B cell (primary cell): ENCODE measurements around the gene RBMS3. TPM values are rescaled to one million over a fixed set of nuclear protein-coding genes. Genes with fewer than 3 reads are reported as not detected.

Source experiments
- ATAC-seq: fragments of 200-7000 bp; cut with Tn5 transposase; one replicate; pipeline ENCODE4 v1.10.0; 2021; ENCODE audit warnings: low read depth, mild to moderate bottlenecking, moderate number of reproducible peaks, moderate library complexity
- CTCF ChIA-PET: fragments of 350-600 bp; sonication (Branson Sonifier 250); formaldehyde crosslinking; loops from one replicate; lab custom pipeline; 2021; ENCODE audit warnings: antibody characterized with exemption, inconsistent platforms; lab: Charles Lee
- POLR2A ChIA-PET: fragments of 350-600 bp; sonication (Branson Sonifier 250); formaldehyde crosslinking; loops from one replicate; lab custom pipeline; 2021; ENCODE audit warnings: antibody characterized with exemption; lab: Charles Lee
- DNase-seq: peaks from one replicate; pipeline ENCODE4 v3.0.0; 2013
- H2AFZ ChIP-seq: 2 replicates; pipeline ENCODE4 v1.6.1; 2012; ENCODE audit warnings: mild to moderate bottlenecking, low read depth, low read length; ENCODE audit not compliant: insufficient read depth, poor library complexity, severe bottlenecking
- H3K27ac ChIP-seq, 2 donors: 1 replicate in 1 of 2; 2 replicates in 1 of 2; pipeline ENCODE4 v1.5.1; 2012 to 2013; ENCODE audit warnings: low read length in 2 of 2, mild to moderate bottlenecking in 2 of 2, moderate library complexity in 1 of 2
- H3K27me3 ChIP-seq, 4 experiments: fragments of 200-600 bp in 1 of 4; sonication (generic) in 1 of 4; replicated peaks in 1 of 4; 1 replicate in 2 of 4; 2 replicates in 2 of 4; pipeline versions ENCODE4 v1.6.1 to v1.7.0; 2013 to 2016; ENCODE audit warnings: low read length in 3 of 4, mild to moderate bottlenecking in 2 of 4, mixed read lengths in 1 of 4, moderate library complexity in 1 of 4; ENCODE audit not compliant: insufficient read depth in 4 of 4, control insufficient read depth in 3 of 4; ENCODE audit errors: control extremely low read depth in 1 of 4
- H3K36me3 ChIP-seq, 2 experiments: replicated peaks in 1 of 2; 1 replicate in 1 of 2; 2 replicates in 1 of 2; pipeline versions ENCODE4 v1.6.1 to v1.7.1; 2013; ENCODE audit warnings: low read length in 1 of 2; ENCODE audit not compliant: insufficient read depth in 2 of 2, control insufficient read depth in 1 of 2; ENCODE audit errors: control extremely low read depth in 1 of 2, extremely low read depth in 1 of 2
- H3K4me1 ChIP-seq, 2 donors: fragments of 200-600 bp in 1 of 2; sonication (generic) in 1 of 2; 1 replicate in 1 of 2; 2 replicates in 1 of 2; pipeline versions ENCODE4 v1.5.1 to v1.6.1; 2013 to 2017; ENCODE audit warnings: low read length in 2 of 2; ENCODE audit not compliant: control insufficient read depth in 2 of 2, insufficient read depth in 2 of 2
- H3K4me2 ChIP-seq: replicated peaks from 2 replicates; pipeline ENCODE3; 2012; ENCODE audit warnings: mild to moderate bottlenecking, low read depth, low read length; ENCODE audit not compliant: poor library complexity, severe bottlenecking
- H3K4me3 ChIP-seq, 5 experiments: fragments of 200-600 bp in 1 of 5; sonication (generic) in 1 of 5; 1 replicate in 3 of 5; 2 replicates in 2 of 5; pipeline versions ENCODE4 v1.5.1 to v1.7.0; 2011 to 2016; ENCODE audit warnings: low read length in 4 of 5, mild to moderate bottlenecking in 4 of 5, low read depth in 2 of 5, control low read depth in 1 of 5, moderate library complexity in 1 of 5; ENCODE audit not compliant: insufficient read depth in 1 of 5; ENCODE audit errors: control extremely low read depth in 1 of 5, extremely low read depth in 1 of 5
- H3K79me2 ChIP-seq: fragments of 200-600 bp; sonication (generic); one replicate; pipeline ENCODE4 v1.6.0; 2016; ENCODE audit warnings: low read length; ENCODE audit not compliant: control insufficient read depth, insufficient read depth
- H3K9ac ChIP-seq: fragments of 200-600 bp; sonication (generic); 2 replicates; pipeline ENCODE4 v1.6.1; 2017; ENCODE audit warnings: mild to moderate bottlenecking, low read length, moderate library complexity
- H3K9me3 ChIP-seq, 3 donors: one replicate each; pipeline versions ENCODE4 v1.6.1 to v1.7.1; 2013; ENCODE audit warnings: low read length in 2 of 3; ENCODE audit not compliant: control insufficient read depth in 2 of 3, insufficient read depth in 1 of 3; ENCODE audit errors: control extremely low read depth in 1 of 3
- H4K20me1 ChIP-seq: 2 replicates; pipeline ENCODE4 v1.6.0; 2012; ENCODE audit warnings: mild to moderate bottlenecking, low read length; ENCODE audit not compliant: insufficient read depth, control insufficient read depth, poor library complexity, severe bottlenecking
- H3K27ac Mint-ChIP-seq: one replicate; pipeline ENCODE4 v1.8.0; 2021; ENCODE audit warnings: mixed read lengths
- H3K27me3 Mint-ChIP-seq: one replicate; pipeline ENCODE4 v1.8.0; 2021; ENCODE audit warnings: mixed read lengths
- H3K4me1 Mint-ChIP-seq: one replicate; pipeline ENCODE4 v1.8.0; 2021; ENCODE audit warnings: mixed read lengths
- H3K4me3 Mint-ChIP-seq: one replicate; pipeline ENCODE4 v1.8.0; 2021; ENCODE audit warnings: mixed read lengths
- H3K9me3 Mint-ChIP-seq: one replicate; pipeline ENCODE4 v1.8.0; 2022; ENCODE audit warnings: mixed read lengths; ENCODE audit not compliant: insufficient read depth
- EZH2 ChIP-seq: IDR thresholded peaks from 2 replicates; pipeline ENCODE4 v1.6.1; 2012; ENCODE audit warnings: borderline replicate concordance, low read depth, mild to moderate bottlenecking, moderate library complexity, low read length; ENCODE audit not compliant: insufficient read depth, poor library complexity, severe bottlenecking
- WGBS: methylation state at CpG from one replicate; pipeline ENCODE4 v1.1.5; 2013; ENCODE audit warnings: missing lambda C conversion rate; ENCODE audit not compliant: insufficient coverage; 5-methylcytosine and 5-hydroxymethylcytosine counted together
- intact Hi-C: fragments of 100-400 bp; cut with micrococcal nuclease; formaldehyde crosslinking; loops from one replicate; pipeline ENCODE4 v1.10.0; 2022
- polyA plus RNA-seq: library from polyadenylated mRNA; depleted of rRNA; stranded (reverse); fragments of >200 nt; gene quantifications from 2 replicates; pipeline ENCODE4 v1.2.3, GENCODE V29; 2012
- total RNA-seq, 2 donors: library from RNA; stranded (reverse); fragments of 120-200 nt in 1 of 2; gene quantifications; 1 replicate in 1 of 2; 2 replicates in 1 of 2; pipeline versions ENCODE4 v1.2.3 to v1.2.4, GENCODE V29; 2013 to 2022
- TF ChIP-seq, protein P1 (sequence below): fragments of 200-600 bp; IDR thresholded peaks from one replicate; pipeline ENCODE4 v1.8.0; 2022; ENCODE audit warnings: antibody characterized with exemption, mild to moderate bottlenecking

RBMS3 gene
- total and polyA plus RNA-seq, 2 donors (not counting 1 experiment from before 2014, with no cell fraction given) = not detected

DNA sequence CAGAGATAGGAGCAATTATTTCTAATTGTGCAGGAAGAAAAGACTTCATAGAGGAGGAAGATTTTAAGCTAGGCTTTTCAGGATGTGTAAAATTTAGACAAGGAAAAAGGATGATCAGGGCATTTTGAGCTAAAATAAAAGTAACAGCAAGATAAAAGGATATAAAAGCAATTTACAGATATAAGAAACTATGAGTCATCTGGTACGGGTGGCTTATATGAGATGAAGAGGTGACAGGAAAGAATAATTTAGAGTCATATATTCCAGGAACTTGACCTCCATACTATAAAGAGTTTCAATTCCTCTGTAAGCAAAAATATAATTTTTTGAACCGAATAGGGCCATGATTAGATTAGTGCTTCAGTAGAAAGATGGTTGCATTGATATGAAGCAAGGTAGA lies 273.7 kb downstream of the RBMS3 start:
- intact Hi-C loops = no loop called here

DNA sequence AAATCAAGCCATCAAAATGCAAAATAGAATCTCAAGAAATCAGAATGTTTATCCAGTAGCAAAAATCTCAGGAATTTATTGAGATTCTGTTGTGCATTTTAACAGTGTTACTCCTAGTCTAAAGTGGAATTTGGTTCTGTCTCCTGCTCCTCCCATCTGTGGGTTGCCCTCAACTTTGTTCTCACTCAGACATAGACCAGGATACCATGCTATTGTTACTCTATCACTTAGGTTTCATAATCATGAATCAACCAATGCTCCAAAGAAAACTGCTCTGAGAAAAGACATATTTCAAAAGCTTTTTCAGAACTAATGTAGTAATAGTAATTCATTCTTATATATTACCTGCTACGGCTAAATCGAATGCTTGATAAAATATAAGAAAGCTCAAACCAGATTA lies 274.7 kb downstream of the RBMS3 start:
- Histone ChIP-seq H3K4me3 (no peak overlapping the region), H3K9ac (no peak overlapping the region), H3K9me3 (no peaks in the 10 kb centered on the region), H3K79me2 (no peaks in the 10 kb centered on the region), H2AFZ (no peak overlapping the region), H3K27ac (no peak overlapping the region), H3K27me3 (no peaks in the 10 kb centered on the region), H3K4me1 (no peaks in the 10 kb centered on the region), H4K20me1 (no peaks in the 10 kb centered on the region), H3K36me3 (no peaks in the 10 kb centered on the region), H3K4me2 (no peak overlapping the region)
- H3K27me3 Mint-ChIP-seq = no peaks in the 10 kb centered on the region
- H3K27ac Mint-ChIP-seq = no peak overlapping the region
- TF ChIP-seq EZH2 = no peak
- TF ChIP-seq, protein P1, sequence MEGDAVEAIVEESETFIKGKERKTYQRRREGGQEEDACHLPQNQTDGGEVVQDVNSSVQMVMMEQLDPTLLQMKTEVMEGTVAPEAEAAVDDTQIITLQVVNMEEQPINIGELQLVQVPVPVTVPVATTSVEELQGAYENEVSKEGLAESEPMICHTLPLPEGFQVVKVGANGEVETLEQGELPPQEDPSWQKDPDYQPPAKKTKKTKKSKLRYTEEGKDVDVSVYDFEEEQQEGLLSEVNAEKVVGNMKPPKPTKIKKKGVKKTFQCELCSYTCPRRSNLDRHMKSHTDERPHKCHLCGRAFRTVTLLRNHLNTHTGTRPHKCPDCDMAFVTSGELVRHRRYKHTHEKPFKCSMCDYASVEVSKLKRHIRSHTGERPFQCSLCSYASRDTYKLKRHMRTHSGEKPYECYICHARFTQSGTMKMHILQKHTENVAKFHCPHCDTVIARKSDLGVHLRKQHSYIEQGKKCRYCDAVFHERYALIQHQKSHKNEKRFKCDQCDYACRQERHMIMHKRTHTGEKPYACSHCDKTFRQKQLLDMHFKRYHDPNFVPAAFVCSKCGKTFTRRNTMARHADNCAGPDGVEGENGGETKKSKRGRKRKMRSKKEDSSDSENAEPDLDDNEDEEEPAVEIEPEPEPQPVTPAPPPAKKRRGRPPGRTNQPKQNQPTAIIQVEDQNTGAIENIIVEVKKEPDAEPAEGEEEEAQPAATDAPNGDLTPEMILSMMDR = no peak
- DNase-seq = no peak
- H3K4me1 Mint-ChIP-seq = no peaks in the 10 kb centered on the region
- H3K4me3 Mint-ChIP-seq = no peak overlapping the region
- WGBS = no CpG with 5 or more reads among the region's 2 CpGs
- CTCF ChIA-PET = no interaction called here
- ATAC-seq = no peak
- intact Hi-C loops = no loop called here
- H3K9me3 Mint-ChIP-seq = no peaks in the 10 kb centered on the region
- POLR2A ChIA-PET = no interaction called here

More for the DNA sequence above, 273.7 kb downstream of the RBMS3 start:
- ATAC-seq (no peak), DNase-seq (no peak)
- no peak overlapping the region for H3K27ac Mint-ChIP-seq
- H3K4me3 Mint-ChIP-seq = no peak overlapping the region
- H3K36me3 ChIP-seq = no peaks in the 10 kb centered on the region
- H3K27me3 ChIP-seq = no peaks in the 10 kb centered on the region
- no peaks in the 10 kb centered on the region for H3K4me1 Mint-ChIP-seq
- H3K4me1 ChIP-seq = no peaks in the 10 kb centered on the region
- CTCF ChIA-PET = no interaction called here
- no peak for TF ChIP-seq EZH2
- TF ChIP-seq, protein P1 = no peak
- H3K79me2 ChIP-seq = no peaks in the 10 kb centered on the region
- H3K9ac ChIP-seq = no peak overlapping the region
- no peaks in the 10 kb centered on the region for H3K27me3 Mint-ChIP-seq
- WGBS = no CpG with 5 or more reads among the region's 2 CpGs
- H3K9me3 Mint-ChIP-seq = no peaks in the 10 kb centered on the region
- H3K4me2 ChIP-seq = no peak overlapping the region
- H3K4me3 ChIP-seq = no peak overlapping the region
- no peaks in the 10 kb centered on the region for H3K9me3 ChIP-seq
- POLR2A ChIA-PET = no interaction called here
- no peak overlapping the region for H3K27ac ChIP-seq
- H2AFZ ChIP-seq = no peak overlapping the region
- H4K20me1 ChIP-seq = no peaks in the 10 kb centered on the region
